Activated CD8-positive, alpha-beta T cell treated with anti-CD3 and anti-CD28 coated beads, Interleukin-2, amount 10 ng/mL, durations not matched to agents 7 days and 5 days (primary cell): ENCODE data around the gene POLL. TPM values are rescaled to one million over a fixed set of nuclear protein-coding genes. Genes with fewer than 3 reads are reported as not detected.
A peak's percentile ranks its signal among the peaks of the same experiment; 100 is the strongest.
"Not testable (repeated sequence)": the region's sequence is repeated elsewhere in the genome, so short reads cannot be mapped to it uniquely, and the experiment has no call there.

Experiments
- ATAC-seq: fragments of 150-1000 bp; cut with Tn5 transposase; one replicate; pipeline ENCODE4 v1.10.0; 2021; ENCODE audit warnings: moderate library complexity
- CTCF ChIA-PET: fragments of 350-600 bp; sonication (Branson Sonifier 250); formaldehyde crosslinking; loops from one replicate; lab custom pipeline; 2021; ENCODE audit warnings: antibody characterized with exemption; lab: Charles Lee
- POLR2A ChIA-PET: fragments of 350-600 bp; sonication (Branson Sonifier 250); formaldehyde crosslinking; loops from one replicate; lab custom pipeline; 2021; ENCODE audit warnings: antibody characterized with exemption; lab: Charles Lee
- DNase-seq: peaks from one replicate; pipeline ENCODE4 v3.0.0-alpha.2; 2020
- H3K27ac Mint-ChIP-seq: one replicate; pipeline ENCODE4 v1.8.0; 2021; ENCODE audit warnings: mild to moderate bottlenecking, mixed read lengths
- H3K27me3 Mint-ChIP-seq: one replicate; pipeline ENCODE4 v1.8.0; 2021; ENCODE audit warnings: low read depth, mixed read lengths
- H3K36me3 Mint-ChIP-seq: one replicate; pipeline ENCODE4 v1.8.0; 2021; ENCODE audit warnings: low read depth, mixed read lengths
- H3K4me1 Mint-ChIP-seq: one replicate; pipeline ENCODE4 v1.8.0; 2021; ENCODE audit warnings: low read depth, mixed read lengths
- H3K4me3 Mint-ChIP-seq: one replicate; pipeline ENCODE4 v1.8.0; 2021; ENCODE audit warnings: mild to moderate bottlenecking, mixed read lengths
- H3K9me3 Mint-ChIP-seq: one replicate; pipeline ENCODE4 v1.8.0; 2022; ENCODE audit warnings: mixed read lengths; ENCODE audit not compliant: insufficient read depth
- total RNA-seq, 2 experiments: library from RNA; stranded (reverse); gene quantifications; one replicate each; pipeline ENCODE4 v1.2.3, GENCODE V29; 2021

POLL gene
- total RNA-seq, 2 experiments from 2014 or later, result 25.3 to 28.5 TPM

DNA sequence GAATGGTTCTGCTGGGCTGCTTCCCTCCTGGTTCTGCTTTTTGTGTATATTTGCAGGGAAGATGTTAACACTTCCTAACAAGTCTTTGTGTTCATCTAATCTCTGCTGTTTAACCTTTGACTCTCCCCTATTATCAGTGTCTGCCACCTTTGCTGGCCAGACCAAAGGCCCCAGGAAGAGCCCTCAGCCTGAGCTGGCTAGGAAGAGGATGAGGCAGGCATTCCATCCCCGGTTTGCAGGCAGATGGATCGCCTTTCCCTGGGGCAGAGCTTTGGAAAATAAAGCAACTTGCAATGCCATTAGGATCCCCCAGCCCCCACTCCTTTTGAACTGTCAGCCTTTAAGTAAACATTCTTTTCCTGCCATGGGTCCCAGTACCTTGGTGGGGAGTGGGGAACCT is 19.1 kb upstream of the POLL start:
- Mint-ChIP-seq H3K4me1 (peaks cover 11% of the 10 kb centered on the region), H3K9me3 (no peaks in the 10 kb centered on the region), H3K36me3 (peaks cover 15% of the 10 kb centered on the region), H3K4me3 (no peak overlapping the region), H3K27me3 (no peaks in the 10 kb centered on the region), H3K27ac (no peak overlapping the region)
- ATAC-seq (no peak), DNase-seq (no peak)
- ChIA-PET CTCF (interaction anchor here (0.6 to 15.4 kb wide), 2 partner anchors 175 to 402 kb away, joined by 3 to 242 read pairs; partner anchors contain the start of gene NPM3), POLR2A (no interaction called here)

DNA sequence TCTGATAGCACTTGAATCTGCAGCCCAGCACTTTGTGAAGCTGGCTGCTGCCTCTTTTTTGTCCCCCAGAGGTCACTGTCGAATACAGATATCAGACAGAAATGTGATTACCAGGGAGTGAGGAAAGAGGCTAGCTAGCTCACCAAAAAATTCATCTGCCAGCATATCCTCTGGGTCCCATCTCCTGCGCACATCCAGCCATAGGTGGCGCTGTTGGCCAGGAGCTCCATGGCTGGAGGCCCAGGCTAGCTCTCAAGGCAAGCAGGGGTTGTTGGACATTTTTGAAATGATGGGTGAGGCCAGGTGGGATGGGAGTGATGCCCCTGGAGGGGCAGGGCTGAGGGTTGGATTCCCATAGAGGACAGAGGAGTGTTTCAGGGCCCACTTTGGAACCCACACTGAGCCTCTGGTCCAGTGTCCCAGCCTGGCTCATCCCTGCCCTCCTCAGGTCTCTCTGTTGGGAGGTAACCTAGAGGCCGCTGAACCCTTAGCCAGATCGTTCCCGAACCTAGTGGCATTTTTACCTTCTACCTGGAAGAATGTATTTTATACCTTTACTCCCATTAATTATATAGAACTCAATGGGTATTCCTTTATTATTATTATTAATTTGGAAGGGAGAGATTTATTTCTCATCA is 14.8 kb upstream of the POLL start:
- POLR2A ChIA-PET, result interaction anchor here (1.0 kb wide), 1 partner anchor 178 kb away, joined by 4 read pairs; no protein-coding TSS in a partner anchor
- ATAC-seq, result peak; percentile 97
- H3K9me3 Mint-ChIP-seq, result no peaks in the 10 kb centered on the region
- no peaks in the 10 kb centered on the region for H3K27me3 Mint-ChIP-seq
- peaks cover 3% of the 10 kb centered on the region for H3K36me3 Mint-ChIP-seq
- no peak overlapping the region for H3K27ac Mint-ChIP-seq
- peak; percentile 83 for DNase-seq
- CTCF ChIA-PET, result interaction anchor here (0.6 to 15.4 kb wide), 42 partner anchors 8 to 466 kb away, joined by 3 to 242 read pairs (median 4); partner anchors contain the start of genes DPCD, FBXW4, NPM3 and POLL
- no peaks in the 10 kb centered on the region for H3K4me1 Mint-ChIP-seq
- no peak overlapping the region for H3K4me3 Mint-ChIP-seq

DNA sequence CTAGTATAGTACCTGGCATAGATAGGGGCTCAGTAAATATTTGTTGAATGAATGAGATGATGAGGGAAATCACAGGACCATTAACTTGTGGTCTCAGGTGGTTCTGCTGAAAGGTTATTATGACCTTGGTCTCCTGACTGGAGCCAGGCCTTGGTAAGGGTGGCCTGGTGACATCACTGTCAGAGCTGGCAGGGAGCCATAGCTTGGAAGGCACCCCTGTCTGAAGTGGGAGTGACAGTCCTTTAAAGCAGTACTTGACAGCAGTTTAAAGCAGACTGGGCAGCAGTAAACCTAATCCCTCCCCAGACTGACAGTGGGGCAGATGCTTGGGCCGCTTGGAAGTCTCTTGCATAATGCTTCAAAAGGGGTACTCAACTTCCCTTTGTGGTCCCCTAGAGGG is 13.5 kb upstream of the POLL start:
- H3K27me3 Mint-ChIP-seq, result no peaks in the 10 kb centered on the region
- no peak overlapping the region for H3K4me3 Mint-ChIP-seq
- ChIA-PET CTCF (interaction anchor here (1.6 to 15.4 kb wide), 5 partner anchors 13 to 181 kb away, joined by 7 to 242 read pairs (median 22); partner anchors contain the start of genes DPCD, FBXW4, NPM3 and POLL), POLR2A (interaction anchor here (0.6 kb wide), 1 partner anchor 333 kb away, joined by 3 read pairs; no protein-coding TSS in a partner anchor)
- H3K4me1 Mint-ChIP-seq, result no peaks in the 10 kb centered on the region
- H3K9me3 Mint-ChIP-seq, result no peaks in the 10 kb centered on the region
- DNase-seq (no peak), ATAC-seq (no peak)
- no peak overlapping the region for H3K27ac Mint-ChIP-seq
- peaks cover 3% of the 10 kb centered on the region for H3K36me3 Mint-ChIP-seq

DNA sequence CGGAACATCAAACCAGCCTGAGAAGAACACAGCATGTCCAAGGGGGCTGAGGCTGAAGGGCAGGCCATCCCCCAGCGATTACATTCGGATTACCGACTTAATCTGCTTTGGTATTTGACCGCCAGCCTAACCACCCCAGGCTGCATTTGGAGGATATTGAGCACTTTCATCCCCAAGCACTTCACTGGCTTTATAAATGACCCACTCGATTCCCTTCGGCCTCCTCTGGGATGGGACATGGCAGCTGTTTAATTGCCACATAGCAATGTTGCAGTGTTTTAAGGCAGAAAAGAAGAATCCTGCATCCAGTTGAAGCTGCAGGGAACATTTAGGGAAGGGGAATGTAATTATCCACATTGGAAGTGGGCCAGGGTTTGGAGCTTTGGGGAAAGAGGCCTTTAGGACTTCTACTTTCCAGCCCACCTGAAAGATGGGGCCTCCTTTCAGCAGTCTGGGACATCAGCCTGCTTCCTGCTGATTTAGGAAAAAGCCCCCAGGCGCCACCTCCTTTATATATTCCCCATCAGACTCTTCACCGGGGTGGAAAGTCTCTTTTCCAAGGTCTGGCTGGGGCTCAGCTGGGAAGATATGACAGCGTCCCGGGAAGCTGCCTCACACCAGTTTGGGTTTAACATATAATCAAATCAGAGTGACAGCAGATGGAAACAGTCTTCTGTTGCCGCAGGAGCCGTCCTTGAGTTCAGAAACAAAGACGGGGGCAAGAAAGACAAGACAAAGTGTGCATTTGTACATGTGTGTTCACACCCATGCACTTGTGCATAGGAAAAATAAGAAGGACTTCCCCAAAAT is 9.2 kb upstream of the POLL start:
- Mint-ChIP-seq H3K36me3 (no peaks in the 10 kb centered on the region), H3K27ac (no peak overlapping the region), H3K4me3 (no peak overlapping the region), H3K27me3 (no peaks in the 10 kb centered on the region), H3K9me3 (no peaks in the 10 kb centered on the region), H3K4me1 (no peaks in the 10 kb centered on the region)
- ATAC-seq, result no peak
- ChIA-PET CTCF (interaction anchor here (1.0 to 15.4 kb wide), 3 partner anchors 9 to 185 kb away, joined by 3 to 242 read pairs (median 5); partner anchors contain the start of genes DPCD, NPM3 and POLL), POLR2A (no interaction called here)
- DNase-seq, result no peak

DNA sequence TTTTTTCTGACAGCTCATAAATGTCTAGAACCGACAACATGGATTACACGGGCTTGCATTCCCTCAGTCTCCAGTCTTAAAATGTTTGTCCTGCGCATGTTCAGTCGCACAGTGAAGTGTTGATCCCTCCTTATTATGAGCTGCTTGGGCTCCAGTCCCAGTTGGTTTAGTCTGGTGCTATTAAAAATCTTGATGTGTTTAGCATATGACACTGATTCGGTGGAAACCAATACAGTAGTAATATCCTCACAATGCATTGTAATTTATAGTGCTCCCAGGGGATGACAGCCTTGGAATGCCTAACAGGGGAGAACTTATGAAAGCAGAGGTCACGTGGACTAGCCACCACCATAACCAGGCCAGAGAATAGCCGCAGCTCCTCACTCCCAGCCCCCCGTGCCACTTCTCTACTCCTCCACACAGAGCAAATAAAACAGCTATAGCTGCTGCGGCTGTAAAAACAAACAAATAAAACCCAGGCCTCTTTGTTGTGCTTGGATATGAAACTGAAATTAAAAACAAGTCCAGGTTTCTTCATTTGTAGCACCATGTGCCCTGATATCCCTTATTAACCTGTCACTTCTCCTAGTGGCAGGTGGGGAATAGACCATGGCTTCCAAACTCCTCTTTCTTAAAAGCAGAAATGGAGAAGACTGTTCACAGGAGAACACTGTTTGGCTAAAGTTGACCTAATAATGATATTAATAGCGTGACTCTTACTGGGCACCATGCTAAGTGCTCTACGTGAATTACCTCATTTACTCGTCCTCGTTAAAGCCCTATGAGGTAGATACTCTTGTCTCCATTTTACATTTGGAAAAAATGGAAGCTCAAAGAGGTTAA is 7.8 kb upstream of the POLL start:
- POLR2A ChIA-PET, result no interaction called here
- CTCF ChIA-PET, result interaction anchor here (1.6 to 15.4 kb wide), 2 partner anchors 8 to 186 kb away, joined by 5 to 242 read pairs; partner anchors contain the start of genes DPCD, NPM3 and POLL
- no peak overlapping the region for H3K27ac Mint-ChIP-seq
- DNase-seq (no peak), ATAC-seq (no peak)
- no peak overlapping the region for H3K4me3 Mint-ChIP-seq
- no peaks in the 10 kb centered on the region for H3K27me3 Mint-ChIP-seq
- H3K9me3 Mint-ChIP-seq, result no peaks in the 10 kb centered on the region
- no peaks in the 10 kb centered on the region for H3K36me3 Mint-ChIP-seq
- no peaks in the 10 kb centered on the region for H3K4me1 Mint-ChIP-seq

DNA sequence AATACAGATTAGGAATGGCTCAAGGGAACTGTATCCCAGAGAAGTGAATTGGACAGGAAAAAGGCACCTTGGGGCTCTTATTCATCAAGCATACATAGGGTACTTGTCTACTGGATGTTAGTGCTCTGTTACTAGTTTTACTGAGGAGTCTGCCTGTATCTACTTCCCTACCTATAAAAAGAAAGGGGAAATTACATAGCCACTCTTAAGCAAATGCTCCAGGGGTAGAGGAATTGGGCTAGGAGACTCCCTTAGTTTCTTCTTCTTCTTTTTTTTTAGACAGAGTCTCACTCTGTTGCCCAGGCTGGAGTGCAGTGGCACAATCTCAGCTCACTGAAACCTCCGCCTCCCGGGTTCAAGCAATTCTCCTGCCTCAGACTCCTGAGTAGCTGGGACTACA is 5.3 kb upstream of the POLL start:
- ATAC-seq, H3K4me1 Mint-ChIP-seq, H3K4me3 Mint-ChIP-seq, H3K36me3 Mint-ChIP-seq, H3K27ac Mint-ChIP-seq, H3K9me3 Mint-ChIP-seq, DNase-seq, H3K27me3 Mint-ChIP-seq: not testable (repeated sequence)
- CTCF ChIA-PET, result interaction anchor here (1.5 to 15.4 kb wide), 2 partner anchors 9 to 189 kb away, joined by 7 to 242 read pairs; partner anchors contain the start of gene NPM3
- POLR2A ChIA-PET, result interaction anchor here (0.9 kb wide), 1 partner anchor 108 kb away, joined by 3 read pairs; no protein-coding TSS in a partner anchor

DNA sequence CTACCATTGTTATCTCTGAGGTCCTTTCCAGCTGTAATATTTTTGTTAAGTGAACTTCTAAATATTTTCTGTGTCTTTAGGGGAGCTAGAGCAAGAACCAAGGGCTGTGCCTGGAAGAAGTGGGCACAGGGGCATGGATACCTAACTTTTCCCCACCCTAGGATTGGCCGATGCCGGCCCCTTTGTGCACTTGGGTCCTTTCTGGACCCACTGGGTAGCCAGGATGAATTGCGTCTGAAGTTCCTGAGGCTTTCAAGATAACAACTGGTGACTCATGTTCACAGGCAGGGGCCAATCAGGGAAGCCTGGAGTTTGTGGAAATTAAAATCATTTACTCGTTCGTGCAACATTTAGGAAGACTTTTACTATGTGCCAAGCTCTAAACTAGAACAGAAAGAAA is 822 bp upstream of the POLL start:
- Mint-ChIP-seq H3K9me3 (no peaks in the 10 kb centered on the region), H3K36me3 (peaks cover 7% of the 10 kb centered on the region), H3K27me3 (no peaks in the 10 kb centered on the region), H3K27ac (no peak overlapping the region), H3K4me1 (peaks cover 24% of the 10 kb centered on the region), H3K4me3 (peak overlapping the region; percentile 91)
- CTCF ChIA-PET, result interaction anchor here (1.2 to 4.7 kb wide), 5 partner anchors 14 to 570 kb away, joined by 3 to 29 read pairs (median 11); no protein-coding TSS in a partner anchor
- POLR2A ChIA-PET, result no interaction called here
- DNase-seq, result no peak
- ATAC-seq, result no peak

DNA sequence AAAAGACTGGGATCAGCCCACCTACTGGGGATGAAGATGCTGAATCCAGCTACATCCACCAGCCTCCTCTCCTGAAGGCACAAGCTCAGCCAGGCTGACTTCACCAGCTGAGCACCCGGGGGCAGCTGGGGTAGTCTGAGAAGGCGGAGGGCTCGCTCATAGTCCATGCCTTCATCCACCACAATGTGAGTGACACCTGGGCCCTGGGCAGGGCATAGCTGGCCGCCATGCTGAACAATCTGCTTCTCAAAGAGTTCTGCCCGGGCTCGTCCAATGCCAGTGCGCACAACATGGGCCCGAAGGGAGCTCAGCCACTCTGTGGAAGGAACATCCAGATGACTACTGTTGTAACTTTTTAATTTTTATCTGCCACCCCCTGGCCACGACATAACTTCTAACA is 2.2 kb downstream of the POLL start:
- DNase-seq, result no peak
- Mint-ChIP-seq H3K4me1 (peaks cover 25% of the 10 kb centered on the region), H3K4me3 (no peak overlapping the region), H3K27ac (no peak overlapping the region), H3K9me3 (no peaks in the 10 kb centered on the region), H3K27me3 (no peaks in the 10 kb centered on the region), H3K36me3 (peaks cover 12% of the 10 kb centered on the region)
- no peak for ATAC-seq
- POLR2A ChIA-PET, result no interaction called here
- CTCF ChIA-PET, result interaction anchor here (0.9 to 4.7 kb wide), 4 partner anchors 15 to 372 kb away, joined by 3 to 29 read pairs (median 5); no protein-coding TSS in a partner anchor

DNA sequence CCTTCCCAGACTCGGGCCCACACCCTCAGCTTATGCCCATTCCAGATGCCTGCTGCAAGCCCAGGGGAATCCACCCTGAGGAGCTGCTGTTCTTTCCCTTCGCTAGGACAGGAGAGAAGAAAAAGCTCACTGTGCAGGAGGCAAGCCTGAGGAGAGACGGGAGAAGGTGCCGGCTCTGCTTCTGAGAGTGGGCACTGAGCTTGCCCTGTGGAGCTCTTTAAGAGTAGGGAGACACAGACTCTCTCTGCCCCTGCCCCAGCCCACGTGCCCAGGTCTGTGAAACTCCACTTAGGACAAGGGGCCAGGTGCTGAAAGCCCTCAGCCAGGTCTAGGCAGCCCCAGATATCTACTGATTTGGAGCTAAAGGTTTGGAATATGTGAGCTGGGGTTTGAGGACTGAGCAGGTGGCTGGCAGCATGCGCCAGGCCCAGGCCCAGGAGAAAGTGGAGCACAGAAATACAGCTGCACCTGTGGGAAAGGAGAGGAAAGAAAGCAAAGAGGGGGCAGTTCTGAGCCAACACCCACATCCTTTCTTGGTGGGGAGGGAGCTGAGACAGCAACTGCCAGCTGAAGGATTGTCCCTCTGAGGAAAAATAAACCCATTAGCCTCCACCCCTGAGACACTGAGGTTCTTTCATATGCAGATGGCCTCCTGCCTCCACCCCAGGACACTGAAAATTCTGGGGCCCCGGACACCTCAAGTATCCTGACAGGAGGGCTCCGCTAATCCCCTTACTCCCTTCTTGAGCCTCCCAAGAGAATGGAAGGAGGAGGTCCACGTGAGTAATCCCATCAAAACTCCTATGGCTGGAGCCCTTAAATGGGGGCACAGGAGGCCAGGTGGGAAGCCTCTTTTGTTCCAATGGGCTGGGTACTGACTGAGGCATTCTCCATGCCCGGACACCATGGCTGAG is 7.3 kb downstream of the POLL start:
- peaks cover 3% of the 10 kb centered on the region for H3K4me1 Mint-ChIP-seq
- ATAC-seq (no peak), DNase-seq (no peak)
- CTCF ChIA-PET, result interaction anchor here (2.0 kb wide), 2 partner anchors 10 to 22 kb away, joined by 6 to 15 read pairs; no protein-coding TSS in a partner anchor
- H3K27ac Mint-ChIP-seq, result no peak overlapping the region
- POLR2A ChIA-PET, result no interaction called here
- H3K4me3 Mint-ChIP-seq, result no peak overlapping the region
- no peaks in the 10 kb centered on the region for H3K27me3 Mint-ChIP-seq
- H3K9me3 Mint-ChIP-seq, result no peaks in the 10 kb centered on the region
- H3K36me3 Mint-ChIP-seq, result peaks cover 12% of the 10 kb centered on the region

DNA sequence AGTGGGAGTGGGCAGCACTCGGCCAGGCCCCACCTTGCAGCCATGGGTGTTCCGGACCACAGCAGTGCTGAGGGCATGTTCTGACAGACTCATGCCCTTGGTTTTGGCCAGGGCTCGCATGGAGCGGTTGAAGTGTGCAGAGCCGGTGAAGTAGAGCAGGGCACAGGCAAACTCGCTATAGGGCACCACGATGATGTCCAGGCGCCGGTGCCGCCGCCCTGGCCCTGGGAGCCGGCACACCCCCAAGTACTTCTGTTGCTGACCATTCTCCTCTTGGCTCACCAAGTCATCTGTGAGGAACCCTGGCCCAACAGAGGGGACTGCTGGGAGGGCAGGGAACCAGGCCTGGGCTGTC is 8.6 kb downstream of the POLL start:
- CTCF ChIA-PET, result no interaction called here
- H3K27ac Mint-ChIP-seq, result no peak overlapping the region
- no peak for ATAC-seq
- no peak overlapping the region for H3K4me3 Mint-ChIP-seq
- H3K4me1 Mint-ChIP-seq, result peaks cover 3% of the 10 kb centered on the region
- DNase-seq, result no peak
- no peaks in the 10 kb centered on the region for H3K9me3 Mint-ChIP-seq
- POLR2A ChIA-PET, result no interaction called here
- no peaks in the 10 kb centered on the region for H3K27me3 Mint-ChIP-seq
- H3K36me3 Mint-ChIP-seq, result peaks cover 8% of the 10 kb centered on the region
